Subcutaneous adipose tissue (tissue), 4 donors: ENCODE results near the gene ADAM22. TPM values are rescaled to one million over a fixed set of nuclear protein-coding genes. Genes with fewer than 3 reads are reported as not detected.

ENCODE experiments used
- CTCF ChIP-seq: fragments of 450-650 bp; IDR thresholded peaks from one replicate; pipeline ENCODE4 v1.5.1; 2016; ENCODE audit warnings: low read depth, mild to moderate bottlenecking, control low read depth, antibody characterized with exemption, moderate library complexity
- total RNA-seq, 4 donors: library from RNA; depleted of rRNA; stranded (reverse); fragments of >200 nt; gene quantifications; one replicate each; pipeline ENCODE4 v1.1.0, GENCODE V29; 2016

ADAM22 gene
- total RNA-seq, 4 donors from 2014 or later: 3.1 to 8.1 (median 4.6) TPM

- TF ChIP-seq CTCF: no peak
Measured at GRCh38 chr7:88167721-88168120, 233.7 kb downstream of the ADAM22 start.

GRCh38 chr7:88169717-88170320, 235.8 kb downstream of the ADAM22 start:
- TF ChIP-seq CTCF: no peak

- no peak for TF ChIP-seq CTCF
Measured at GRCh38 chr7:88172842-88173241, 238.8 kb downstream of the ADAM22 start.

DNA sequence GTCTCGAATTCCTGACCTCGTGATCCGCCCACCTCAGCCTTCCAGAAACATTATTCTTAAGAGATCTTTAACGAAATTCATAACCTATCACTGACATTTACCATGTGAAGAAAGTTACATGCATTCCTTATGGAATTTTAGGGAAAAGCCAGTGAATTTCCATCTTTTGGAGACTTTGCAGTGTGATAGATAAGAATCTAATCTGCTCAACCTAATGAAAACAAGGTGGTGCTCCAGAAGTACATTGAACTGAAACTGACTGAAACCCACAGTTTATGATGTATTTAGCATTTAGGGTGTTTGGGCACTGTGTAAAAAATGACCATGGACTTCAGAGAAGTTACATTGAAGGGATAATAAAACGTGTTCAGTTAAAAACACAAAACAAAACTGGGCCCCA, 242.1 kb downstream of the ADAM22 start:
- no peak for TF ChIP-seq CTCF

DNA sequence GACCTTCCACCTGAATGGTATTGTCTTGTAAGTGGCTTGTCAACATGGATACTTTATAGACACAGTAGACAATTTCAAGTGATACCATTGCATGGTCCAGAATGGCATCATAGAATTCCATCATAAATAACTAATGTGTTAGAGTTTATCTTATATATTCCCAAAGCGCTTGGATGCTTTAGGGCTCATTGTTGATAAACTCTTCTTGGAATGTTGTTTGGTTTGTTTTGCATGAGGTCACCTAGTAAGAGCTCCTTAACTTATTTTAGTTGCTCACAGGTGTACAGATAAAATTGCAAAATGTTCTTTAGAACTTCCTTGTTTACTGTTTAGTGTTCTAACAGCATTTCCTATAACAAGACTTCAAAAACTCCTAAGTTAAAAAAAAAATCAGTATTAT, 249.0 kb downstream of the ADAM22 start:
- TF ChIP-seq CTCF: no peak

DNA sequence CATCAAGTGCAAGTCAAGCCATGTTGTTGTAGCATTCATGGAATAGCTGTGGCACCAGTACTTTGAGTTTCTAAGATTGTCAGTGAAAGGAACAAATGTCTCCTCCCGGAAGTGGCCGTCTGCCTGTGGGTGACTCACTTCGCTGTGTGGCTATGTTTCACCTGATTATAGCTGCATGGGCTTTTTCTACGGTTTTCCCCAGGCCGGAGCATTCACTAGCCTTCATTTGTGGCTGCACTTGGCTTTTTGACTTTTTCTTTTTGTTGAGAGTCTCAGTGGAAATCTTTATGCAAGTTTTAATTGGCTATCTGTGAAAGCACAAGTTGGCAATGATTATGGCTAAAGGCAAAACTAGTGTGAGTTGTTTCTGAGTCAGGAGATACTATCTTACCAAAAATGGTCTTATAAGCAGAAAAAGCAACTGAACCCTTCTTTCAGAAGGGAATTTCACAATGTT, 250.8 kb downstream of the ADAM22 start:
- no peak for TF ChIP-seq CTCF

GRCh38 chr7:88185650-88186049, 251.6 kb downstream of the ADAM22 start:
- TF ChIP-seq CTCF: no peak
